Measurements from ENCODE around the gene DNASE2.

DNASE2 gene

DNA sequence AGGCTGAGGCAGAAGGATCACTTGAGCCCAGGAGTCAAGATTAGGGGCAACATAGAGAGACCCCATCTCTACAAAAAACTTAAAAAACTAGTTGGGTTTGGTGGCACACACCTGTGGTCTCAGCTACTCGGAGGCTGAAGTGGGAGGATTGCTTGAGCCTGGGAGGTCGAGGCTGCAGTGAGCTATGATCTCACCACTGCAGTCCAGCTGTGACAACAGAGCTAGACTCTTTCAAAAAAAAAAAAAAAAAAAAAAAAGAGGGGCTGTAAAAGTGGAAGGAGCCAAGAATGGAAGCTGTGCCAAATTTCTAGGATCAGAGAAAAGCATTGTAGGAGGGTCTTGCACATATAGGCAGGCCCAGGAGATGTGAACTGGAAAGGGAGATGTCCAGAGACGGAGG, 9.6 kb downstream of the DNASE2 start:
- Histone ChIP-seq H3K27ac (ENCODE audit: low read length) (no peak overlapping the region), H3K36me3 (ENCODE audit: control insufficient read depth in 1 of 2, insufficient read depth in 2 of 2, low read length in 2 of 2) (peaks cover 0 to 20% of the 10 kb centered on the region in 2 donors), H3K4me1 (ENCODE audit: control insufficient read depth in 1 of 2, insufficient read depth in 2 of 2, low read length in 2 of 2) (peaks cover 0 to 9% of the 10 kb centered on the region in 2 donors), H3K4me3 (ENCODE audit: low read depth in 1 of 2, low read length in 2 of 2) (no peak overlapping the region), H3K9me3 (ENCODE audit: control insufficient read depth in 1 of 2, low read length in 2 of 2) (no peaks in the 10 kb centered on the region), H3K27me3 (ENCODE audit: low read depth, low read length) (no peaks in the 10 kb centered on the region)

GRCh38 chr19:12868540-12869112, 12.6 kb downstream of the DNASE2 start:
- peaks cover 0 to under 1% of the 10 kb centered on the region in 2 donors for H3K36me3 ChIP-seq (ENCODE audit: control insufficient read depth in 1 of 2, insufficient read depth in 2 of 2, low read length in 2 of 2)
- no peaks in the 10 kb centered on the region for H3K27me3 ChIP-seq (ENCODE audit: low read depth, low read length)
- no peak overlapping the region for H3K27ac ChIP-seq (ENCODE audit: low read length)
- H3K4me1 ChIP-seq (ENCODE audit: control insufficient read depth in 1 of 2, insufficient read depth in 2 of 2, low read length in 2 of 2) = peaks cover 0 to 9% of the 10 kb centered on the region in 2 donors
- H3K4me3 ChIP-seq (ENCODE audit: low read depth in 1 of 2, low read length in 2 of 2) = no peak overlapping the region
- H3K9me3 ChIP-seq (ENCODE audit: control insufficient read depth in 1 of 2, low read length in 2 of 2) = no peaks in the 10 kb centered on the region

- Histone ChIP-seq H3K4me3 (ENCODE audit: low read depth in 1 of 2, low read length in 2 of 2) (peak overlapping the region; percentile 37 to 60), H3K9me3 (ENCODE audit: control insufficient read depth in 1 of 2, low read length in 2 of 2) (no peaks in the 10 kb centered on the region), H3K27me3 (ENCODE audit: low read depth, low read length) (no peaks in the 10 kb centered on the region), H3K4me1 (ENCODE audit: control insufficient read depth in 1 of 2, insufficient read depth in 2 of 2, low read length in 2 of 2) (peaks cover 0 to 9% of the 10 kb centered on the region in 2 donors), H3K27ac (ENCODE audit: low read length) (no peak overlapping the region), H3K36me3 (ENCODE audit: control insufficient read depth in 1 of 2, insufficient read depth in 2 of 2, low read length in 2 of 2) (no peaks in the 10 kb centered on the region)
These were observed 13.8 kb downstream of the DNASE2 start for GRCh38 chr19:12867120-12868099.

- Histone ChIP-seq H3K4me3 (ENCODE audit: low read depth in 1 of 2, low read length in 2 of 2) (no peak overlapping the region), H3K27ac (ENCODE audit: low read length) (no peak overlapping the region), H3K27me3 (ENCODE audit: low read depth, low read length) (no peaks in the 10 kb centered on the region)
These were observed 14.7 kb downstream of the DNASE2 start for GRCh38 chr19:12866416-12867119.

GRCh38 chr19:12865746-12866415, 15.4 kb downstream of the DNASE2 start:
- Histone ChIP-seq H3K27ac (ENCODE audit: low read length) (no peak overlapping the region), H3K4me3 (ENCODE audit: low read depth in 1 of 2, low read length in 2 of 2) (no peak overlapping the region), H3K27me3 (ENCODE audit: low read depth, low read length) (no peaks in the 10 kb centered on the region), H3K9me3 (ENCODE audit: control insufficient read depth in 1 of 2, low read length in 2 of 2) (no peaks in the 10 kb centered on the region), H3K4me1 (ENCODE audit: control insufficient read depth in 1 of 2, insufficient read depth in 2 of 2, low read length in 2 of 2) (peaks cover 0 to 9% of the 10 kb centered on the region in 2 donors), H3K36me3 (ENCODE audit: control insufficient read depth in 1 of 2, insufficient read depth in 2 of 2, low read length in 2 of 2) (no peaks in the 10 kb centered on the region)

More at GRCh38 chr19:12866416-12867119, 14.7 kb downstream of the DNASE2 start:
- H3K4me1 ChIP-seq (ENCODE audit: control insufficient read depth in 1 of 2, insufficient read depth in 2 of 2, low read length in 2 of 2) = peaks cover 0 to 9% of the 10 kb centered on the region in 2 donors
- no peaks in the 10 kb centered on the region for H3K36me3 ChIP-seq (ENCODE audit: control insufficient read depth in 1 of 2, insufficient read depth in 2 of 2, low read length in 2 of 2)
- H3K9me3 ChIP-seq (ENCODE audit: control insufficient read depth in 1 of 2, low read length in 2 of 2) = no peaks in the 10 kb centered on the region

- Histone ChIP-seq H3K27ac (ENCODE audit: low read length) (no peak overlapping the region), H3K36me3 (ENCODE audit: control insufficient read depth in 1 of 2, insufficient read depth in 2 of 2, low read length in 2 of 2) (no peaks in the 10 kb centered on the region), H3K4me3 (ENCODE audit: low read depth in 1 of 2, low read length in 2 of 2) (no peak overlapping the region), H3K27me3 (ENCODE audit: low read depth, low read length) (no peaks in the 10 kb centered on the region), H3K9me3 (ENCODE audit: control insufficient read depth in 1 of 2, low read length in 2 of 2) (no peaks in the 10 kb centered on the region), H3K4me1 (ENCODE audit: control insufficient read depth in 1 of 2, insufficient read depth in 2 of 2, low read length in 2 of 2) (peaks cover 0 to 9% of the 10 kb centered on the region in 2 donors)
These were observed 16.2 kb downstream of the DNASE2 start for GRCh38 chr19:12864721-12865715.

DNA sequence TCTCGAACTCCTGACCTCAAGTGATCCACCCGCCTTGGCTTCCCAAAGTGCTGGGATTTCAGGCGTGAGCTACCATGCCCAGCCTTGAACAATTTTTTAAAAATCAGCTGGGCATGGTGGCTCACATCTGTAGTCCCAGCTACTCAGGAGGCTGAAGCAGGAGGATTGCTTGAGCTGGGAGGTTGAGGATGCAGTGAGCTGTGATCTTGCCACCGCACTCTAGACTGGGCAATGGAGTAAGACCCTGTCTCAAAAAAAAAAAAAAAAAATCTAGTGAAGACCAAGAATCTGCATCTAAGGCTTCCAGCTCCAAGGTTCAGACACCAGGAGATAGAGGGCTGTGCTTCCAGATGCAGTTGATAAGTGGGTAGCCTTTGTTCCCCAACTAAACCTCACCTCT, 17.1 kb downstream of the DNASE2 start:
- Histone ChIP-seq H3K9me3 (ENCODE audit: control insufficient read depth in 1 of 2, low read length in 2 of 2) (no peaks in the 10 kb centered on the region), H3K4me3 (ENCODE audit: low read depth in 1 of 2, low read length in 2 of 2) (no peak overlapping the region), H3K27ac (ENCODE audit: low read length) (no peak overlapping the region), H3K36me3 (ENCODE audit: control insufficient read depth in 1 of 2, insufficient read depth in 2 of 2, low read length in 2 of 2) (no peaks in the 10 kb centered on the region), H3K27me3 (ENCODE audit: low read depth, low read length) (no peaks in the 10 kb centered on the region), H3K4me1 (ENCODE audit: control insufficient read depth in 1 of 2, insufficient read depth in 2 of 2, low read length in 2 of 2) (peaks cover 0 to 9% of the 10 kb centered on the region in 2 donors)

GRCh38 chr19:12859546-12859945, 21.7 kb downstream of the DNASE2 start:
- Histone ChIP-seq H3K4me3 (ENCODE audit: low read depth in 1 of 2, low read length in 2 of 2) (no peak overlapping the region), H3K36me3 (ENCODE audit: control insufficient read depth in 1 of 2, insufficient read depth in 2 of 2, low read length in 2 of 2) (no peaks in the 10 kb centered on the region), H3K27ac (ENCODE audit: low read length) (no peak overlapping the region), H3K9me3 (ENCODE audit: control insufficient read depth in 1 of 2, low read length in 2 of 2) (no peaks in the 10 kb centered on the region), H3K4me1 (ENCODE audit: control insufficient read depth in 1 of 2, insufficient read depth in 2 of 2, low read length in 2 of 2) (no peaks in the 10 kb centered on the region), H3K27me3 (ENCODE audit: low read depth, low read length) (no peaks in the 10 kb centered on the region)

GRCh38 chr19:12858041-12858928, 23.0 kb downstream of the DNASE2 start:
- no peaks in the 10 kb centered on the region for H3K4me1 ChIP-seq (ENCODE audit: control insufficient read depth in 1 of 2, insufficient read depth in 2 of 2, low read length in 2 of 2)
- H3K36me3 ChIP-seq (ENCODE audit: control insufficient read depth in 1 of 2, insufficient read depth in 2 of 2, low read length in 2 of 2) = no peaks in the 10 kb centered on the region
- no peak overlapping the region for H3K27ac ChIP-seq (ENCODE audit: low read length)
- H3K9me3 ChIP-seq (ENCODE audit: control insufficient read depth in 1 of 2, low read length in 2 of 2) = no peaks in the 10 kb centered on the region
- H3K27me3 ChIP-seq (ENCODE audit: low read depth, low read length) = no peaks in the 10 kb centered on the region
- no peak overlapping the region for H3K4me3 ChIP-seq (ENCODE audit: low read depth in 1 of 2, low read length in 2 of 2)
